H1 (cell line): ENCODE data around the gene CHD5. TPM values are rescaled to one million over a fixed set of nuclear protein-coding genes. Genes with fewer than 3 reads are reported as not detected.

ENCODE experiments used
- CTCF ChIA-PET: fragments of 300-600 bp; sonication (Branson Sonifier 250); formaldehyde crosslinking; loops from one replicate; lab custom pipeline; 2021; ENCODE audit not compliant: partially characterized antibody; lab: Charles Lee
- POLR2A ChIA-PET: fragments of 300-600 bp; sonication (Branson Sonifier 250); formaldehyde crosslinking; loops from one replicate; lab custom pipeline; 2021; ENCODE audit warnings: inconsistent platforms; ENCODE audit not compliant: partially characterized antibody; lab: Charles Lee
- DNase-seq, 2 experiments: peaks; one replicate each; pipeline versions ENCODE4 v3.0.0 to v3.0.0-alpha.2; 2010 to 2022; ENCODE audit warnings: low spot score in 2 of 2, low read depth in 1 of 2, mixed read lengths in 1 of 2
- FAIRE-seq: peaks from 2 replicates; lab custom pipeline; 2011; peaks lifted over from hg19 to GRCh38; lab: Jason Lieb, UNC
- H2AFZ ChIP-seq: 2 replicates; pipeline ENCODE4 v1.8.1; 2012; ENCODE audit warnings: low read length, inconsistent platforms
- H2AK5ac ChIP-seq: 2 replicates; pipeline ENCODE4 v1.6.1; 2013; ENCODE audit warnings: low read depth, low read length
- H2BK120ac ChIP-seq: replicated peaks from 2 replicates; pipeline ENCODE3; 2013; ENCODE audit warnings: low read depth, low read length, inconsistent platforms
- H2BK12ac ChIP-seq: 2 replicates; pipeline ENCODE4 v1.6.1; 2013; ENCODE audit warnings: low read depth, low read length
- H2BK15ac ChIP-seq: 2 replicates; pipeline ENCODE4 v1.6.1; 2013; ENCODE audit warnings: low read length
- H2BK20ac ChIP-seq: 2 replicates; pipeline ENCODE4 v1.6.1; 2013; ENCODE audit warnings: low read length
- H2BK5ac ChIP-seq: 2 replicates; pipeline ENCODE4 v1.6.1; 2013; ENCODE audit warnings: low read depth, low read length
- H3K14ac ChIP-seq: 2 replicates; pipeline ENCODE4 v1.6.1; 2013; ENCODE audit warnings: inconsistent platforms; ENCODE audit not compliant: insufficient read length
- H3K18ac ChIP-seq: 2 replicates; pipeline ENCODE4 v1.6.1; 2013; ENCODE audit warnings: low read length; ENCODE audit errors: extremely low read depth
- H3K23ac ChIP-seq: 2 replicates; pipeline ENCODE4 v1.6.1; 2013; ENCODE audit warnings: inconsistent platforms; ENCODE audit not compliant: insufficient read length
- H3K23me2 ChIP-seq: 2 replicates; pipeline ENCODE4 v1.6.1; 2013; ENCODE audit warnings: low read depth, low read length
- H3K27ac ChIP-seq: 2 replicates; pipeline ENCODE4 v1.6.1; 2011; ENCODE audit warnings: low read depth, low read length, inconsistent platforms
- H3K27me3 ChIP-seq, 4 experiments: replicated peaks in 1 of 4; 1 replicate in 1 of 4; 2 replicates in 3 of 4; pipeline versions ENCODE4 v1.6.1 to v1.8.1; 2011 to 2013; ENCODE audit warnings: low read length in 3 of 4, mild to moderate bottlenecking in 3 of 4, inconsistent platforms in 2 of 4, mixed read lengths in 2 of 4, moderate library complexity in 1 of 4; ENCODE audit not compliant: control insufficient read depth in 3 of 4, insufficient read depth in 3 of 4; ENCODE audit errors: extremely low read depth in 1 of 4
- H3K36me3 ChIP-seq, 4 experiments: 2 replicates each; pipeline versions ENCODE4 v1.6.1 to v1.8.1; 2011 to 2013; ENCODE audit warnings: mild to moderate bottlenecking in 4 of 4, low read length in 3 of 4, moderate library complexity in 2 of 4, control low read depth in 1 of 4, inconsistent platforms in 1 of 4; ENCODE audit not compliant: insufficient read depth in 4 of 4, control insufficient read depth in 2 of 4
- H3K4ac ChIP-seq: replicated peaks from 2 replicates; pipeline ENCODE3; 2013; ENCODE audit warnings: low read length, low read depth, mixed read lengths, inconsistent platforms; ENCODE audit not compliant: insufficient read length
- H3K4me1 ChIP-seq, 4 experiments: replicated peaks in 1 of 4; 1 replicate in 1 of 4; 2 replicates in 3 of 4; pipeline versions ENCODE4 v1.6.1 to v1.8.1; 2011 to 2013; ENCODE audit warnings: low read length in 3 of 4, inconsistent platforms in 2 of 4, mixed read lengths in 1 of 4; ENCODE audit not compliant: insufficient read depth in 4 of 4, control insufficient read depth in 3 of 4
- H3K4me2 ChIP-seq, 2 experiments: 2 replicates each; pipeline versions ENCODE4 v1.6.1 to v1.8.1; 2011 to 2013; ENCODE audit warnings: low read depth in 2 of 2, low read length in 2 of 2, control low read depth in 1 of 2, inconsistent platforms in 1 of 2, mild to moderate bottlenecking in 1 of 2; ENCODE audit not compliant: insufficient read depth in 1 of 2
- H3K4me3 ChIP-seq, 4 experiments: fragments of 200-600, 300-600 bp in 1 of 4; sonication (generic), shearing (Covaris generic), sonication (Bioruptor Twin) in 1 of 4; 2 replicates each; pipeline versions ENCODE4 v1.5.1 to v1.8.1; 2011 to 2016; ENCODE audit warnings: low read length in 4 of 4, low read depth in 3 of 4, control low read depth in 2 of 4, inconsistent platforms in 2 of 4, mild to moderate bottlenecking in 2 of 4, mixed read lengths in 1 of 4, moderate library complexity in 1 of 4; ENCODE audit not compliant: insufficient read depth in 2 of 4; ENCODE audit errors: extremely low read depth in 1 of 4
- H3K56ac ChIP-seq: replicated peaks from 2 replicates; pipeline ENCODE3; 2013; ENCODE audit warnings: low read depth, mild to moderate bottlenecking, mixed read lengths, low read length, inconsistent platforms; ENCODE audit not compliant: insufficient read length
- H3K79me1 ChIP-seq: 2 replicates; pipeline ENCODE4 v1.6.1; 2013; ENCODE audit warnings: low read depth, low read length, control low read depth
- H3K79me2 ChIP-seq, 2 experiments: 2 replicates each; pipeline versions ENCODE4 v1.6.1 to v1.8.1; 2012 to 2013; ENCODE audit warnings: low read length in 2 of 2, mild to moderate bottlenecking in 2 of 2, inconsistent platforms in 1 of 2; ENCODE audit not compliant: insufficient read depth in 2 of 2, control insufficient read depth in 1 of 2
- H3K9ac ChIP-seq, 4 experiments: replicated peaks in 1 of 4; 1 replicate in 1 of 4; 2 replicates in 3 of 4; pipeline versions ENCODE4 v1.6.1 to v1.8.1; 2011 to 2013; ENCODE audit warnings: low read depth in 3 of 4, low read length in 3 of 4, control low read depth in 2 of 4, mild to moderate bottlenecking in 2 of 4, moderate library complexity in 2 of 4, inconsistent platforms in 1 of 4; ENCODE audit errors: extremely low read depth in 1 of 4
- H3K9me3 ChIP-seq, 2 experiments: 2 replicates each; pipeline versions ENCODE4 v1.6.1 to v1.8.1; 2012 to 2013; ENCODE audit warnings: mild to moderate bottlenecking in 2 of 2, moderate library complexity in 2 of 2, control low read depth in 1 of 2, inconsistent platforms in 1 of 2, low read depth in 1 of 2, low read length in 1 of 2, mixed read lengths in 1 of 2; ENCODE audit not compliant: insufficient read depth in 2 of 2
- H4K20me1 ChIP-seq, 2 experiments: replicated peaks in 1 of 2; 2 replicates each; pipeline versions ENCODE3 to v1.8.1; 2011 to 2013; ENCODE audit warnings: inconsistent platforms in 2 of 2, low read length in 2 of 2, mild to moderate bottlenecking in 1 of 2; ENCODE audit not compliant: insufficient read depth in 2 of 2, control insufficient read depth in 1 of 2
- H4K5ac ChIP-seq: 2 replicates; pipeline ENCODE4 v1.6.1; 2013; ENCODE audit warnings: low read length, low read depth, mixed read lengths, inconsistent platforms; ENCODE audit not compliant: insufficient read length
- H4K8ac ChIP-seq: 2 replicates; pipeline ENCODE4 v1.8.0; 2013; ENCODE audit warnings: mild to moderate bottlenecking, moderate library complexity, low read length, inconsistent platforms; ENCODE audit not compliant: insufficient read depth; ENCODE audit errors: extremely low read depth
- H4K91ac ChIP-seq: replicated peaks from 2 replicates; pipeline ENCODE3; 2013; ENCODE audit warnings: low read length, mixed read lengths, inconsistent platforms; ENCODE audit not compliant: insufficient read length
- ASH2L ChIP-seq: fragments of 200-600, 300-600 bp; sonication (generic); IDR thresholded peaks from one replicate; pipeline ENCODE4 v1.7.1; 2017; ENCODE audit warnings: low read length
- CHD1 ChIP-seq: IDR thresholded peaks from 2 replicates; pipeline ENCODE4 v1.6.1; 2012; ENCODE audit warnings: low read depth, low read length, improper control_type of control experiment
- EGR1 ChIP-seq: IDR thresholded peaks from 2 replicates; pipeline ENCODE4 v1.6.1; 2011; ENCODE audit warnings: low read depth, low read length, borderline replicate concordance
- JUN ChIP-seq: IDR thresholded peaks from 2 replicates; pipeline ENCODE4 v1.6.1; 2011; ENCODE audit warnings: low read depth, mild to moderate bottlenecking, improper control_type of control experiment, low read length
- JUND ChIP-seq: IDR thresholded peaks from 2 replicates; pipeline ENCODE4 v1.6.1; 2011; ENCODE audit warnings: mild to moderate bottlenecking, improper control_type of control experiment, low read length
- KDM1A ChIP-seq: fragments of 200-600, 300-600 bp; sonication (generic); IDR thresholded peaks from 2 replicates; pipeline ENCODE4 v1.7.1; 2016; ENCODE audit warnings: mild to moderate bottlenecking, low read length, borderline replicate concordance
- KDM4A ChIP-seq: IDR thresholded peaks from one replicate; pipeline ENCODE4 v1.7.1; 2012; ENCODE audit warnings: low read depth, mild to moderate bottlenecking, moderate library complexity, low read length, inconsistent platforms; ENCODE audit not compliant: severe bottlenecking
- MAX ChIP-seq: IDR thresholded peaks from 2 replicates; pipeline ENCODE4 v1.6.1; 2012; ENCODE audit warnings: inconsistent platforms
- SIN3A ChIP-seq, 2 experiments: IDR thresholded peaks in 1 of 2; conservative IDR thresholded peaks in 1 of 2; 2 replicates each; pipeline ENCODE4 v1.6.1; 2011 to 2012; ENCODE audit warnings: low read length in 2 of 2, improper control_type of control experiment in 1 of 2, low read depth in 1 of 2, mild to moderate bottlenecking in 1 of 2
- SP2 ChIP-seq: IDR thresholded peaks from 2 replicates; pipeline ENCODE4 v1.6.1; 2012; ENCODE audit warnings: mild to moderate bottlenecking, low read length, inconsistent platforms
- SUZ12 ChIP-seq: fragments of 200-600 bp; sonication (generic); IDR thresholded peaks from 2 replicates; pipeline ENCODE4 v1.6.1; 2012; ENCODE audit warnings: mild to moderate bottlenecking, inconsistent platforms, low read length, moderate library complexity, mixed read lengths
- YY1 ChIP-seq: IDR thresholded peaks from 2 replicates; pipeline ENCODE4 v1.6.1; 2011; ENCODE audit warnings: low read depth, mild to moderate bottlenecking, low read length
- WGBS, 2 experiments: shearing (Covaris generic) in 1 of 2; methylation state at CpG; one replicate each; pipeline versions ENCODE4 v1.1.6 to v1.1.7; 2013 to 2015; ENCODE audit warnings: low lambda C conversion rate in 2 of 2, mixed read lengths in 2 of 2, inconsistent platforms in 1 of 2, low coverage in 1 of 2, missing lambda C conversion rate in 1 of 2; ENCODE audit not compliant: insufficient replicate concordance in 2 of 2, insufficient coverage in 1 of 2, insufficient read length in 1 of 2; ENCODE audit errors: extremely low coverage in 1 of 2, missing lambda C conversion rate in 1 of 2; 5-methylcytosine and 5-hydroxymethylcytosine counted together
- polyA plus RNA-seq, 7 experiments: library from polyadenylated mRNA; depleted of rRNA in 3 of 7; stranded (reverse) in 5 of 7; unstranded in 2 of 7; fragments of >200 nt in 5 of 7; fragments of 200-250 nt in 2 of 7; gene quantifications; 1 replicate in 5 of 7; 2 replicates in 1 of 7; 4 replicates in 1 of 7; pipeline versions ENCODE4 v1.2.1 to v1.2.3, GENCODE V29; 2011 to 2013; ENCODE audit warnings: missing spikeins in 2 of 7, mixed read lengths in 2 of 7
- total RNA-seq: library from RNA; stranded (reverse); fragmentation: NEBNext Ultra II Directional; extraction: Animal tissue kit (Norgen Biotek cat#: 25700); gene quantifications from 2 replicates; pipeline ENCODE4 v1.2.1, GENCODE V29; 2021

Gene CHD5
- total and polyA plus RNA-seq, 2 of the 8 experiments (the other 6 are each of a cell fraction or from before 2014, with no cell fraction given), result 0.42 to 1.8 TPM

GRCh38 chr1:6094246-6094645 is 85.9 kb downstream of the CHD5 start:
- FAIRE-seq, result no peak
- no peaks in the 10 kb centered on the region; the same call in 1 of the 2 replicates for H3K23me2 ChIP-seq
- WGBS, 2 experiments, result 90% methylated on average over 18 of the region's 19 CpGs; no CpG with 5 or more reads in 1 of the 2 experiments
- H2BK20ac ChIP-seq, result no peak overlapping the region
- H3K18ac ChIP-seq, result no peak overlapping the region
- H3K27me3 ChIP-seq, result no peaks in the 10 kb centered on the region
- no peak overlapping the region for H2BK12ac ChIP-seq
- H2BK120ac ChIP-seq, result no peak overlapping the region
- no peaks in the 10 kb centered on the region; a peak in 1 of 7 replicates for H3K4me1 ChIP-seq
- no peak overlapping the region for H3K9ac ChIP-seq
- no peak overlapping the region for H2AK5ac ChIP-seq
- no peak overlapping the region for H4K91ac ChIP-seq
- H2BK15ac ChIP-seq, result no peak overlapping the region
- CTCF ChIA-PET, result interaction anchor here (0.5 to 4.7 kb wide), 9 partner anchors 10 to 175 kb away, joined by 3 to 31 read pairs (median 5); no protein-coding TSS in a partner anchor
- no peak overlapping the region for H2BK5ac ChIP-seq
- no peak for DNase-seq
- no peaks in the 10 kb centered on the region for H3K79me2 ChIP-seq
- POLR2A ChIA-PET, result interaction anchor here (0.9 kb wide), 1 partner anchor 10 kb away, joined by 3 read pairs; no protein-coding TSS in a partner anchor
- no peak overlapping the region for H3K56ac ChIP-seq
- no peaks in the 10 kb centered on the region for H3K79me1 ChIP-seq
- no peak overlapping the region for H3K14ac ChIP-seq
- H3K4me2 ChIP-seq, result no peak overlapping the region
- no peak overlapping the region for H2AFZ ChIP-seq
- no peak overlapping the region for H4K5ac ChIP-seq
- H3K23ac ChIP-seq, result no peak overlapping the region
- no peak overlapping the region for H3K4me3 ChIP-seq
- no peak overlapping the region for H4K8ac ChIP-seq
- H4K20me1 ChIP-seq, result peaks cover 0 to 1% of the 10 kb centered on the region in 2 experiments
- H3K4ac ChIP-seq, result no peak overlapping the region
- H3K27ac ChIP-seq, result no peak overlapping the region
- TF ChIP-seq SP2 (no peak), SUZ12 (no peak), JUN (no peak), YY1 (no peak), KDM4A (no peak), SIN3A (conservative IDR thresholded peaks at IDR 0.05 in 1 of 2, IDR thresholded peaks at IDR 0.05 in 1 of 2; ENCODE audit: low read depth in 1 of 2, low read length in 2 of 2) (no peak), CHD1 (no peak), JUND (no peak), KDM1A (no peak), ASH2L (no peak), EGR1 (no peak), MAX (no peak)
- no peaks in the 10 kb centered on the region for H3K9me3 ChIP-seq
- H3K36me3 ChIP-seq, result no peaks in the 10 kb centered on the region
